Lower leg skin (tissue), 4 donors: ENCODE measurements around the gene RPTN. TPM values are rescaled to one million over a fixed set of nuclear protein-coding genes. Genes with fewer than 3 reads are reported as not detected.
"Not testable (repeated sequence)": the region's sequence is repeated elsewhere in the genome, so short reads cannot be mapped to it uniquely, and the experiment has no call there.

Experiments
- DNase-seq, 2 donors: peaks; one replicate each; pipeline ENCODE4 v3.0.0-alpha.2; 2019; ENCODE audit warnings: low spot score in 2 of 2
- H3K4me3 ChIP-seq: fragments of 200-600 bp; sonication (generic); 2 replicates; pipeline ENCODE4 v1.5.1; 2017; ENCODE audit warnings: mild to moderate bottlenecking, low read depth; ENCODE audit not compliant: poor library complexity, severe bottlenecking
- POLR2A ChIP-seq, 2 donors: fragments of 450-650 bp; IDR thresholded peaks; one replicate each; pipeline ENCODE4 v1.6.1; 2016 to 2017; ENCODE audit warnings: antibody characterized with exemption in 2 of 2, mild to moderate bottlenecking in 1 of 2, moderate library complexity in 1 of 2
- WGBS, 2 donors: methylation state at CpG; one replicate each; pipeline ENCODE4 v1.1.5; 2018; 5-methylcytosine and 5-hydroxymethylcytosine counted together
- intact Hi-C: fragments of 100-400 bp; cut with DNase I; formaldehyde crosslinking; loops from one replicate; pipeline ENCODE4 v1.15.0; 2023; ENCODE audit warnings: low total_unique reads
- total RNA-seq, 4 donors: library from RNA; depleted of rRNA; stranded (reverse); fragments of >200 nt; gene quantifications; one replicate each; pipeline ENCODE4 v1.1.0, GENCODE V29; 2016
- TF ChIP-seq, protein P1 (sequence below), 3 donors: fragments of 450-650 bp; IDR thresholded peaks; one replicate each; pipeline ENCODE4 v1.5.1; 2016; ENCODE audit warnings: antibody characterized with exemption in 3 of 3, mild to moderate bottlenecking in 3 of 3, moderate library complexity in 2 of 3

The RPTN gene
- total RNA-seq, 4 donors from 2014 or later, result 17.3 to 30.4 (median 22.1) TPM

GRCh38 chr1:152145769-152146168 is 13.3 kb downstream of the RPTN start:
- TF ChIP-seq, protein P1, sequence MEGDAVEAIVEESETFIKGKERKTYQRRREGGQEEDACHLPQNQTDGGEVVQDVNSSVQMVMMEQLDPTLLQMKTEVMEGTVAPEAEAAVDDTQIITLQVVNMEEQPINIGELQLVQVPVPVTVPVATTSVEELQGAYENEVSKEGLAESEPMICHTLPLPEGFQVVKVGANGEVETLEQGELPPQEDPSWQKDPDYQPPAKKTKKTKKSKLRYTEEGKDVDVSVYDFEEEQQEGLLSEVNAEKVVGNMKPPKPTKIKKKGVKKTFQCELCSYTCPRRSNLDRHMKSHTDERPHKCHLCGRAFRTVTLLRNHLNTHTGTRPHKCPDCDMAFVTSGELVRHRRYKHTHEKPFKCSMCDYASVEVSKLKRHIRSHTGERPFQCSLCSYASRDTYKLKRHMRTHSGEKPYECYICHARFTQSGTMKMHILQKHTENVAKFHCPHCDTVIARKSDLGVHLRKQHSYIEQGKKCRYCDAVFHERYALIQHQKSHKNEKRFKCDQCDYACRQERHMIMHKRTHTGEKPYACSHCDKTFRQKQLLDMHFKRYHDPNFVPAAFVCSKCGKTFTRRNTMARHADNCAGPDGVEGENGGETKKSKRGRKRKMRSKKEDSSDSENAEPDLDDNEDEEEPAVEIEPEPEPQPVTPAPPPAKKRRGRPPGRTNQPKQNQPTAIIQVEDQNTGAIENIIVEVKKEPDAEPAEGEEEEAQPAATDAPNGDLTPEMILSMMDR (IDR thresholded peaks at IDR 0.05), result no peak
- no peak for TF ChIP-seq POLR2A (IDR thresholded peaks at IDR 0.05)
- WGBS, 2 donors, result 70 to 74% methylated on average over 4 of the region's 4 CpGs
- no peak for DNase-seq
- intact Hi-C loops, result no loop called here
- H3K4me3 ChIP-seq, result no peak overlapping the region

- 89% methylated on average over 10 to 11 of the region's 25 CpGs for WGBS, 2 donors
- not testable (repeated sequence) for H3K4me3 ChIP-seq, DNase-seq
- intact Hi-C loops, result loop anchor here (5.0 kb wide), 1 partner anchor 38 kb away; no protein-coding TSS in a partner anchor
Measured at GRCh38 chr1:152144674-152145183, 14.3 kb downstream of the RPTN start.

GRCh38 chr1:152143150-152143887 is 15.7 kb downstream of the RPTN start:
- DNase-seq, result no peak
- H3K4me3 ChIP-seq, result no peak overlapping the region
- intact Hi-C loops, result loop anchor here (5.0 kb wide), 1 partner anchor 39 kb away; no protein-coding TSS in a partner anchor
- WGBS, 2 donors, result 53 to 61% methylated on average over 2 of the region's 2 CpGs
- TF ChIP-seq POLR2A (IDR thresholded peaks at IDR 0.05), result no peak
- TF ChIP-seq, protein P1 (IDR thresholded peaks at IDR 0.05), result no peak

GRCh38 chr1:152141971-152142584 is 16.9 kb downstream of the RPTN start:
- no peak overlapping the region for H3K4me3 ChIP-seq
- WGBS, 2 donors, result 0% methylated on average over 1 of the region's 1 CpG
- intact Hi-C loops, result loop anchor here (5.0 kb wide), 1 partner anchor 40 kb away; no protein-coding TSS in a partner anchor
- DNase-seq, result peak; percentile 76 to 87
- TF ChIP-seq POLR2A (IDR thresholded peaks at IDR 0.05), result no peak
- TF ChIP-seq, protein P1 (IDR thresholded peaks at IDR 0.05), result peak in 1 of 3 donors; percentile 53

GRCh38 chr1:152137215-152137614 is 21.8 kb downstream of the RPTN start:
- intact Hi-C loops, result loop anchor here (10.0 kb wide), 1 partner anchor 72 kb away; no protein-coding TSS in a partner anchor
- H3K4me3 ChIP-seq, result no peak overlapping the region
- no peak for DNase-seq
- TF ChIP-seq, protein P1 (IDR thresholded peaks at IDR 0.05), result no peak
- no peak for TF ChIP-seq POLR2A (IDR thresholded peaks at IDR 0.05)

DNA sequence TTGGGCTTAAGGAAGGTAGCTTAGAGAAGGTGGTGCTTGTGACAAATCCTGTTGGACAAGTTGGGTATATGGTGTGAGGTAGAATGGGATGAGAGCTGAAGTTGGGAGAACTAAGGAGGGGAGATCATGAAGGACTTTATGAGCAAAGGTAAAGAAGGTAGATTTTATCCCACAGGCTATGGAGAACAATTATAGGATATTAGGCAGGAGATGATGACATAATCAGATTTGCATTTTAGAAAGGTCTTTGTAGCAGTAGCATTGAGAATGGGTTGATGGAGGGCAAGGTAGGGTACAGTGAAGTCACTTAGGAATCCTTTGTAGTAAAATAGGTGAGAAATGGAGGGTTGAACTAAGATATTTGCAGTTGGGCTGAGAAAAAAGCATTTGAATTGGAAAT is 28.8 kb downstream of the RPTN start:
- intact Hi-C loops, result loop anchor here (10.0 kb wide), 1 partner anchor 65 kb away; no protein-coding TSS in a partner anchor

More for the DNA sequence above, 28.8 kb downstream of the RPTN start:
- TF ChIP-seq, protein P1 (IDR thresholded peaks at IDR 0.05), result no peak
- no peak for TF ChIP-seq POLR2A (IDR thresholded peaks at IDR 0.05)
- no peak overlapping the region for H3K4me3 ChIP-seq
- no peak for DNase-seq
